ENCODE data around the gene RBMS3.

Gene RBMS3

DNA sequence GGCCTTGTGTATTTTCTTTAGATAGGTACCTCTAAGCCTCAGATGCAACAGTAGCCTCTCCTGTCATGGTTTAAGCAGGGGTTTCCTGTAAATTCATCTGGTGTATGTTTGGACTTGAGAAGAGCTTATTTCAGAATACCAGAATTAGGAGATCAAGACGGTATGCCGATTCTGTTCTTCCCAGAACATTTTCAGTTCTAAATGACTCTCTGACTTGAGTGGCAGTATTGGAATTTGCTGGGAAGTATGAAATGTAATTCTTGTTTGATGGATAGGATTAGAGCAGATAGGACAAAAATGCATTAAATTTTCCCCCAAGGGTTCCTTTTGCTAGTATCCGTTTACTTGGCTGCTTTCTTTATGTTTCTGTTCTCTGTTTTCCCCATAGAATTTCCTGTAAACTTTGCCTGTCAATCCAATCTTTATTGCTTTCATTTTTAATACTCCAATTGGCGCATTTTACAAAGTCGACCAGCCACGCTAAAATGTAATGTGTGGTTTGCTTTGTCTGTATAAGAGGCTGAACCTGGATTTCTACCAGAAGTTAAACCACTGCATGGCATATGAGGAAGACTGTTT is 612.2 kb downstream of the RBMS3 start:
- DNase-seq (ENCODE audit: low read depth), result no peak

DNA sequence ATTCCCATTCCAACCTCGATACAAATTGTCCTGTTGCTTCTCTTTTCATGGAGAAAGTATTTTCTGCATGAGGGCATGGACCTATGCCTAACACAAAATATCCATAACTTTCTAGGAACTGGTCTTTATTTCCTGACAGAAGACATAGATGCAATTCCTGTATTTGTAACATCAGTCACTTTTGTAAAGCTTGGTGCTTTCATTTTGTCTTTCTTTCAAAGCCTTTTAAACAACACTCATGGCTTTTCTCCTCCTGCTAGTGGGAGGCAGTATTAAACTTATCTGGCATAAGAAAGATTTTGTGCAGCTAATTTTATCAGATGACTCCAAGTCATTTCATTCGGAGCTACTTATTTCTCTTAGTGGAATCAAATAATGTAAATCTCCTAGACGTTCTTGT is 616.0 kb downstream of the RBMS3 start:
- no peak for DNase-seq (ENCODE audit: low read depth)

DNA sequence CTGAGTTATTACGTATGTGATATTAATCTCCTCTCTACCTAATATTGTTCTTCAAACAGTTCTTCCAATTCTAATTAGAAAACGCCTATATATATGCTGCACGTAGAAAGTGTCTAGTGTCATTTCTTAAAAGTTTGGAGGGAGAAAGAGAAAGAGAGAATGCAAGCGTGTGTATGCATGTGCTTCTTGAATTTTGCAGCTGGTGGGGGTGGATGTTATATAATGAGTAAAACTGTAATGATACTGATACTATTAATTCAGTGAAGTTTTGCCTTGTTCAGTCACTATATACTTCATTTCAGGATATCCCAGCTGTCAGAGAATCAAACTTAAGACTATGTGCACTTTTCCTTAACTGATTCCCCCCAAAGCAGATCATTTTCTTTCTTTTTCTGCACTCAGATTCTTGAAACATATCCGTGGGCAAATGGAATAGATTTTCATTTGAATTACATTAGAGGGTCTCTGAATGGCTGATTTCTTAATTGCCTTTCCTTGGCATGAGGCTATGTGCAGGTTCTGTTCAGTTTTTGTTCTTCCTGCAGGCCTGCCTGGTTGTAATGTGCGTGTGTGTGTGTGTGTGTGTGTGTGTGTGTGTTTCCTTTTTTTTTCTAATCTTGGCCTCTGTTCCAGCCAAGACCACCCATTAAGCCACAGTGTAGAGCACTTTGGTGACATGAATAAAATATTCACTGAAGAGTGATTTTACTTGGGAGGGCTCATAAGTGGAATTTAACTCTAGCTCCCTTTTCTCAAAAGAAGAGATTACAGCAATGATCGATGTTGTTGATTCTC is 617.5 kb downstream of the RBMS3 start:
- DNase-seq (ENCODE audit: low read depth), result no peak

DNA sequence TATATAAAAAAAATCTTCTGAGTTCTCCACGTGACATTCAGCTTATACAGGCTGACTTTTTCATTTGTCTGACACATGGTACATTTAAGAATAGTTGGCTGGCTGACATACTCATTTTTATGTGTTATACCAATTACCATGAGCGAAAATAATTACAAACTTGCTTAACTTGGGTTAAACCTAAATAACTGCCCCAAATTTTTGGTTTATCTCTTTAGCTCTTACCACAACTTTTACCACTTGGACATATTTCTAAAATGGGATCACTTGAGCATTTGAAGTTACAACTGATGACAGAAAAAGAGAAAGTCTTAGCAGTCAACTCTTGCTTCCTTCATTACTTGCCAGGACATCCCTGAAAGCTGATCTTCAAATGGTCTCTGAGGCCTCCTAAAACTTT is 618.1 kb downstream of the RBMS3 start:
- DNase-seq (ENCODE audit: low read depth), result no peak

DNA sequence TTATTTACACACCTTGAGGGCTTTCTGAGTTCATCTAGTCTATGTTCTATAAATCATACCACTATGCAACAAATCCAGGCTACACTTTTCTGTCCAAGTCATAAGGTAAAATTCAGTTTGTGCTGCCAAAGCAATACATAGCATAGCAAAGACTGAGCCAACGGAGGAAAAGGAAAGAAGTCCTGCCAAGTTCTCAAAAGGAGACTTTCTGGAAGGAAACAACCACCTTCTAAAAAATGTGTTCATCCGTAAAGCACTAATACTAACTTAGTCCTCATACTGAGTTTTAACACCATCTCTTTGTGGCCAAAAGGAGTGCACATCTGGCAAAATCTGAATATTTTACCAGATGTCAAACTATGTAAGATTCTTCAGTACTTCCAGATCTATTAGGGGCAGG is 620.2 kb downstream of the RBMS3 start:
- no peak for DNase-seq (ENCODE audit: low read depth)

DNA sequence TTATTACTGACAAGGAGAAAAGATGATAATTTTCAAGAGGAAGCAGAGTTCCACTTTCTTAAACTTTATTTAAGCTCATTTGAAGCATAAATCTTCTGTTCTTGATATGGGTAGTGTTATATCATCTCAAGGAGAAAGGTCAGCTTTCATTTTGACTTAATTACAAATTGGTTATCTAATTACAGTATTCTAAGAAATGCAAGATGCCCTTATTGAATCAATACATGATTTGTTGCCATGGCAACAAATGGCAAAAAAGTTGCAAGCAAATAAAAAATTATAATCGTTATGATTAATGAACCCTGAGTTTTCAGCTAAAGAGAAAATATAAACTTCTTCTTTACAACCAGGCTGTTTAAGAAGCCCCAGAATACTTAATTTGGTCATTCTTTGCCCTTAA is 622.7 kb downstream of the RBMS3 start:
- no peak for DNase-seq (ENCODE audit: low read depth)

DNA sequence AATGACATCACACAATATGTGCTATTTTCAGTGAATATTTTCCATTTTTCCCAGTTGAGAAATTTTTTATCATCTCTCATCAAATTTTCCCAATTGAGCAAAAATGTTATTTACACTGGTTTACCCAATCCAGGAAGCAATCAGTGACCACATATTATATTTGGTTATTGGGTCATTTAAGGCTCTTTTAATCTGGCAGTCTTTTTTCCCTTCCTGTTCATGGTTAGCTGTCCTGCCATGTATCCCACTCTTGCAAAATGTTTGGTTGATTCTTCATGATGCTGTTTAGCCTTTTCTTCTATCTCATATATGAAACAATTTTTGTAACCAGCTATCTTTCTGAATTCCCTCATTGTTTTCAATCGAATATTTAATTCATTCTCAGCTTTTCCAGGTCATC is 626.0 kb downstream of the RBMS3 start:
- DNase-seq (ENCODE audit: low read depth), result no peak

DNA sequence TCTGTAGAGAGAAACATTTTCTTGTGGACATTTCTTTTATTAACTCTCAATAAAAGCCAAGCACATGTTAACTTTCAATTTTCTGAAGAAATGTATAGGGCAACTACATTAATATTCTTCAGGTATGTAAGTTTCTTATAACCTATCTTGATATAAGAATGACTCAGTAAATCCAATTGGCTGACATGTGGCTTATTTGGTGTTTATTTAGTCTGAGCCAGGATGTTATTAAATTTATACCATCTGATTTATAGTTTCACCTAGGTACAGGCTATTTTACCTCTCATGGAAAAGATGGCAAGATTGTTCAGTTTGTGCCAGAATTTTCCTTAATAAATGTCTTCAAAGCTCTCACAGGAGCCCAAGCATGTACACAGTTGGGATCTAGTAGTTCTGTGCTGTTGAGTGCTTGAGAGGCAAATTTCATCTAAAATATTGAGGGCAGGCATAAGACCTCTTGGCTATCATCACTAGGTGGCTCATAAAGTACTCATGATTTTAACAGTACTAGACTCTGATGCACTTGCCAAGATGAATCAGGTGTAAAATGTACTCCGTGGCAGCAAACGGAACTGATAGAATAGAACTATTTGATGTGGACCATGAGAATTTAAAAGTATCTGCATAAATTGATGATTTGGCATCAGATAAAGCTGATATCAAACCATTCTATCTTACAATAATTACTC is 631.9 kb downstream of the RBMS3 start:
- no peak for DNase-seq (ENCODE audit: low read depth)

DNA sequence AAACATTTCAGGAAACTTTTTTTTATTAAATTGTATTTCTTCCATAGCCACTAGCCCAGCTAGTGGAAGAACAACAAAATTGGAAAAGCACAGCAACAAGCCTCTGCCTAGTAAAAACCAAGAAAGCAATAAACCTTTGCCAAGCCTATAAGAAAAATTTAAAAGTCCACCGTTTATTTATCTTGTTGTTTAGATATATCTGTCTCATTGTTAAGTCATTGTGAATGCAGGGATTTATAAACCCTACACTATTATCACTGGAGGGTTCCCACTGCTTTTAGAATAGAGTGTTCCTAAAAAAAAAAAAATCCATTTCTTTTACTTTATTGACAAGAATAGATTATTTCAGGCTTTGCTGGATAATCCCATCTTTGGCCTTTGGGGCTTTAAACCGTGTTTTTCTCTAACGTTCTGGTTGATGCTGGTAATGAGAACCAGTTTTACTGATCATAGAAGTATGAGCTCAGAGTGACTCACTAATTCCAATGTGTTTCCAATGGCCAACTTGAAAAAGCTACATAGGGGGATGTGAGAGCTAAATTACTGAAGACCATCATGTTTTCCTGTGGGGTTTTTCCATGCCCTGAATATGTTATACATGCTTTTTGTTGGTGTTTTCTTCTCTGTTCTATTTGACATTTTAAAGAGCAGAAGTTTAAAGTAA is 634.1 kb downstream of the RBMS3 start:
- peak; percentile 40 for DNase-seq (ENCODE audit: low read depth)

DNA sequence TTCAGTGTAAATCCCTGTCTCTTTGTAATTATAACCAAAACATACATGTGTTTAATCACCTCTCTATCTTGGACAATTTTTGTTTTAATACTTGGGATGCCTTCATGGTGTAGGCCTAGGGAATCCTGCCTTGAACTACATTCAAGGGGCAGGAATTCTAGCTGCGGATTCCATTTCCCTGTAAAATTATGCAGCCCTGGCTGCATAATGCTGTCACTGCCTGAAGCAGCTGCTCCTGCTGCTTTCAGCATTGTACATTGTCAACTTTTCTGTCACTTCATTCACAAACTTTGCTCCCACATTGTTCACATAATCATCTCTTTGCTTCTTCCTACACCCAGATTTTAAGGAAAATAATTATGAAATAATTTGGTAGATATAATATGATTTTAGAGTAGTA is 638.7 kb downstream of the RBMS3 start:
- no peak for DNase-seq (ENCODE audit: low read depth)

DNA sequence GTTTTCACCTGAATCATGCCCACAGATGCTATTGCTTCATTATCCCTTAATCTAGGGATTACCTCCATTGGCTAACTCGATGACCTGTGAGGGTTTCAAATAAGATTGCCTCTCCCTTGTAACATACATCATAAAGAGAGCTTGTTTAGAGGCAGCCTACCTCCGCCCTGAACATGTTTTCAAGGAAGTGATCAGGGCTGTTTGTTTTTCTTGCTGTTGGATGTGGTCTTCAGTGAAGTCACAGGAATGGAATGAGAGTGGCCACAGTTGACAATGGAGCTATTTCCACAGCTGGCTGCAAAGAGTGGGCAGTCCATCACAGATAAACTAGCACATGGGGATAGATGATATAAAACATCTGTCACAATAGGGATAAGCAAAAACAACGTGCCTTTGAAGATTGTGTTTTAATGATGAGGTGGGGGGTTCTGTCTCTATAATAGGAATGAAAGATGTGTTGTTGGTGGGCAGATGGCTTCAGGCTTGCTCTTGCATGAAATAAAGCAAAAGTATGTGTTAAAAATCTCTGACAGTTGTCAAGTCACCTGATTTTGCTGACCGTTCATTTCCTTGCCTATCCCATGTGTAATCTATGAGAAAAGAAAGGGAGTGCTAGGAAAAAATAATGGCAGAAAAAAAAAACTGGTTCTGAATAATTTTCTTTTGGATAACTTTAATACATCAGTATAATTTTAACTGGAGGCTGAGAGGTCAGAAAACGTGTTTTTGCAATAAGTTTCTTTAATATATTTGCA is 642.3 kb downstream of the RBMS3 start:
- DNase-seq (ENCODE audit: low read depth), result peak; percentile 72

DNA sequence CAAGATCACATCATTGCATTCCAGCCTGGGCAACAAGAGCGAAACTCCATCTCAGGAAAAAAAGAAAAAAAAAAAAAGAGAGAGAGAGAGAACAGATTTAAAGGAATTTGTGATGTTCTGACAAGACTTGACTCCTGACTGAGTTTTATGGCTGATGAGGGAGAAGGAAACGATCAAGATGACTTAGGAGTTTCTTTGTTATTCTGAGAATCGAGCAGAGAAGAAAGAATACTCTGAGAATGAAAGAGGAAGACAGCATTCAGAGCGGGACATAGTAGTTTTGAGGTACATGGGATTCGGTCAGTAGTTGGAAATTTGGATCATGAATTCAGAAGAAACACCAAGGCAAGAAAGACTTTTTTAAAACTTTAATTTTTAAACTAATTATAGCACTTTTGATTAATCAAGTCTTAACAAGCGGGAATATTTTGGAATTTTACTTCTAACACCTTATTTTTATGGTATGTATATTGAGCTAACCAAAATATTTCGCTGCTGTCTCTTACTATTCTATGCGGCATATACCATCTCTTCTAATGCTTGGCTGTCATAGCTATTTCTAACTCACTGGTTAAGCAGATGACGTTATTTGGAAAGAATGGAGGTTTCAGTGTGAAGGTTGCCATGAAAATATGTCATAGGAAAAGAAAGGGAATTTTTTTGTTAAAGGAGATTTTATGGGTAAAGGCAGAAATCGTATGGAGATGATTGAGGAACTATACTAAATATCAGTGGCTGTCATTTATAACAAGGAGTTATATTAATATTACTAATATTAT is 644.1 kb downstream of the RBMS3 start:
- DNase-seq (ENCODE audit: low read depth), result no peak

DNA sequence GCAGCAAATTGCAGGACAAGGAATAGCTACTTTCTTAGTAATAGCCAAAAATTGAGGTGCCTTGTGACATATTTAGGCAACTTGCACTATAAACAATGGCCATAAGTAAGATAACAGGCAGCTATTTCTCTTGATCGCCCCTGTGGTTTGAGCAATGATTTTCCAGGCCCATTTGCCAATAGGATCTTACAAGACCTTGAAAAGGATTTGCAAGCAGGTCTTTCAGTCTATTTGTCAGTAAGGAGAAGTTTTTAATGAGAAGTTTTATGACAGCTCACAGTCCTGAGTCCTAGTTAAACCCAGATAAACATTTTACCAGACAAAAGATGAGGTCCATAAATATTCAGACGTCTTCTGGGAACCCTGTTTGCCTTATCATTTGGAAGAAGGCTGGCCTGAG is 645.5 kb downstream of the RBMS3 start:
- no peak for DNase-seq (ENCODE audit: low read depth)

DNA sequence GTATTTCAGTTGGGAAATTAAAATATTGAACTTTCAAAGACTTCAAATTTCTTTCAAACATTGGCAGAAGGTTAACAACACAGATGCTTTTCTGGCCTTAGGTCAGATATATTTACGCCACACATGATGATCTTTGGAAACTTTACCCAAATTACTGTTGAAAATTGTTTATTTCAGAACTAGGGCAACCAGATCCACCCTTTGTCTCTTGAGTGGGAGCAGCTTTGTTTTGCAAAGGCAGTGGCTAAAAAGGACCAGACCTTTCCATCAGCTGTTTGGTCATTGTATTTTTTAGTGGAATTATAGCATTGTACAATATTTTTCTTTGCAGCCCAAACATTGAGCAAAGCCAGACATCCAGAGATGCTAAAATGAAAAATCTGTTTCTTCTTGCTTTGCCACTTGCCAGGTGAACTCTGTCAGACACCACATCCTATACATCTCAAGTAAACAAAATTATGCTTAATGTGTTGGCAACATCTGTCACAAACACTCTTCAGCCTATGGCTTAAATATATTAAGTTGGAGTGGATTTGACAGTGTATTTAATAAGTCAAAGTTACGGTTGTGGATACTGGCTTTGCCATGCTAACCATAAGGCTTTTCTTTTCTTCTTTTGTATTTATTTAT is 651.9 kb downstream of the RBMS3 start:
- DNase-seq (ENCODE audit: low read depth), result no peak

DNA sequence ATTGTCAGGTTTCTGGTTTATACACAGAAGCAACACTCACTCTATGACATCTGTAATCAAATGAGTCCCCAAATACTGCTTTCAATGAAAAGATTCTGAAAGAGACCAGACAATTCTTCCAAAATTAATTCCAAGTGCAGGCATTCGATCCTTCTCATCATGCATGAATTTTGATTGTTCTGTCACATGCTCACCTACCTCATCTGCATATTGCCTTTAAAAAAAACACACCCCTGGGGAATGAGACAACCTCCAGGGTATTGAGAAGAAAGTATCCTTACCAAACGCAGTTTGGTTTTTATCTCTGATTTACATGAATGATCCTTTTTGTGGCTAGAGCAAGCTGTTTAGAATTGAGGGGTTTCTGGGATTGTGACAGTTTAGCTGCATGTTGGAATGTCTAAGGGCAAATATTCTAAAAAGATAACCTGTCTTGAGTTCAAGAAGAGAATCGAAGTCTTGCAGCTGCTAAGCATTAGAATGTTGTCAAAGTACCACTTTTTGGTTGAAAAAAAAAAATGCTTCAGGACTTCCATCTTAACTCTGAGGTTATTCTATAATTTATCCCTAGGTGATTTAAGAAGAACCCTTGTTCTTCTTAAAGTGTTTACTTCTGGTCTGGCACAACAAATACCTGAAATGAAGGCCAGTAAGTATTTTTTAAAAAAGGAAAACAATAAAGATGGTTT is 653.1 kb downstream of the RBMS3 start:
- no peak for DNase-seq (ENCODE audit: low read depth)

DNA sequence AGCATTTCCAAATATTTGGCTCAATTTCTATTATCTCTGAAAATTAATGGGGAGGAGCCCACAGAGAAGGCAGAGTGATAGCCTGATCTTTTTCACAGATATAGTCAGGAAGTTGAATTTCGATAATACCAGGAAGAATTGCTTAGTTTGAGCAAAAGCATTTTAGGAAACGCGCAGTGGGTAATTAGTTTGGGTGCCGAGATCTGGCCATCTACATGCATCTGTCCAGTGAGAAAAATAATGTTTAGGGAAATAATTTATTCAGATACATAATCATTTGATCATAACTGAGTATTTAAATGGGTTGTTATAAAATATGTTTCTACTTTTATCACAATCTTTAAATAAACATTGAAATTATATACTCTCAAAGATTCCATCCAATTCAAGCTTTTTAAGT is 653.9 kb downstream of the RBMS3 start:
- no peak for DNase-seq (ENCODE audit: low read depth)

DNA sequence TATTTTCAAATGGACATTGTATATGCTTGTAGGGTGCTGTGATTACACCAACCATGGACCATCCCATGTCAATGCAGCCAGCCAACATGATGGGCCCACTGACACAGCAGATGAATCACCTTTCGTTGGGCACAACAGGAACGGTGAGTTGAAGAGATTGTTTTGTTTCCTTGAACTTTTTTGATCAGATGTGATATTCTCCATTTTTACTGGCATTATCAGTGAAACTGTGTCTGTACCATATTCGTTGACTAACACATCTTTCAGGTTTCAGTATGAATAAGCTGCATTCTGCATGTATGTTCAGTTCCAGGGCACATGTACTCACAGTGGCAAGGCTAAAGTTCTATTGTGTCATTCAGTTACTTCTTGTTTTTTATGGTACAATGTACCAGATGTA is 655.2 kb downstream of the RBMS3 start:
- DNase-seq (ENCODE audit: low read depth), result no peak

DNA sequence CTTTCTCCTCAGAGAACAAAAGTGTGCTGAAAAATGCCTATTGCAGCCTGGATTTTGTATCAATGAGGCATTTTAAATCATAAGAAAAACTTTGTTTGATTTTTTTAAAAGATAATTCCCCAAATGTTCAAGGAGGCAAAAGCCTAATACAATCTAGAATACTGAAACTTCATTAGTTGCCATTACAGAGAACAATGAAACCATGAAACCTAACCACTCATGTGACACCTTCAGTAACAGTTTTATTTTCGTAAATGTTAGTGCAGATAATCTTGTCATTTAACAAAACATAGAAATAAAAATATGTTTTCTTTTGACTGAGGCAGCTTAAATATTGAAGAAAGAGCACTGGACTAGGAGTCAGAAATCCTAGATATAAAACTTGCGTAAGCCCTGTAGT is 655.9 kb downstream of the RBMS3 start:
- DNase-seq (ENCODE audit: low read depth), result no peak

DNA sequence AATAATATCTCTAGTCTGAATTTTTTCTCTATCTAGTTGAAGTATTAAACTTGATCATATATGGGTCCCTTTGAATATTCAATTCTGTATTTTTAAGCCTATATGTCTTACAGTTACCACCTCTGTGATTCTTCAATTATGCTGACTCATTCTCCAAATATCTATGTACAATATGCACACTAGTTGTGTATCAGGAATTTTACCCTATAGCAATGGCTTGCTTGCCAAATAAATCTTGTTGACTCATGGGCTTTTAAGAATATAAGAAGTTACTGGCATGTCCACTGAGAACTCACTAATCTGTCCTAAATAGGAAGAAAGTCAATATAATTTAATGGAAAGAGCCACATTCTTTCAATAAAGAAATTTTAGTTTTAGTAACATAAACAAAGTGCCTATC is 656.3 kb downstream of the RBMS3 start:
- DNase-seq (ENCODE audit: low read depth), result no peak

DNA sequence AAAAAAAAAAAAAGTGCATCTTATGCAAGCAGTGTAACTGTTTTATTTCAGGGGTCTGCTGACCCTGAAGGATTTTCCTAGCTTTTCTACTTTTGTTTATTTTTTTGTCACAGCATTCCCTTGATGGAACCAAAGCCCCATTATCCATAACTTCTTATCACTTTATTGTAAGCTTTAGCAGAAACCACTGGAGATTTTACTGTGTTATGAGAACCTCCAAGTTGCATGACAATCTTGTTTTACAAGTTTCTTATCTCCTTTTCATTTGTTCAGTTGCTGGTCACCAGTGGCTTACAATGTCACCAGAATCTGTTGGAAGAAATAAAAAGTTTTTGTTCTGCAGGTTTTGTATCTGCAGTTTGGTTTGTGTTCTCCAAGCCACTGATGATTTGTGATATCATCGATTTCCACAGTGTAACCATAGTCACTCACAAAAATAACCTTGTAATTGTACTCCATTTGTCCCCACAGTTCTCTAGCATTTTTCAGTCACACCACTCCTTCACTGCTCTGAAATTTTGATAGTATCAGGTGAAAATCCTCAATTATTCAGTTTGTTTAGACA is 660.0 kb downstream of the RBMS3 start:
- no peak for DNase-seq (ENCODE audit: low read depth)
